Hepatocyte (in vitro differentiated cells): ENCODE measurements around the gene SLC35A4. TPM values are rescaled to one million over a fixed set of nuclear protein-coding genes. Genes with fewer than 3 reads are reported as not detected.

Experiments
- DNase-seq: peaks from one replicate; pipeline ENCODE4 v3.0.0-alpha.2; 2016; ENCODE audit warnings: low spot score
- H2AFZ ChIP-seq: fragments of 200-600 bp; sonication (generic); 2 replicates; pipeline ENCODE4 v1.6.0; 2016; ENCODE audit warnings: antibody characterized with exemption, mild to moderate bottlenecking
- H3K27ac ChIP-seq: fragments of 200-600 bp; sonication (generic); 2 replicates; pipeline ENCODE4 v1.5.1; 2016; ENCODE audit warnings: mild to moderate bottlenecking
- H3K27me3 ChIP-seq: fragments of 200-600 bp; sonication (generic); 2 replicates; pipeline ENCODE4 v1.6.1; 2016
- H3K36me3 ChIP-seq: fragments of 200-600 bp; sonication (generic); replicated peaks from 2 replicates; pipeline ENCODE4 v1.5.1; 2016; ENCODE audit warnings: low read depth; ENCODE audit not compliant: insufficient read depth
- H3K4me1 ChIP-seq: fragments of 200-600 bp; sonication (generic); 2 replicates; pipeline ENCODE4 v1.5.1; 2016; ENCODE audit warnings: mild to moderate bottlenecking, moderate library complexity; ENCODE audit not compliant: insufficient read depth
- H3K4me2 ChIP-seq: fragments of 200-600 bp; sonication (generic); 2 replicates; pipeline ENCODE4 v1.6.0; 2016
- H3K4me3 ChIP-seq: fragments of 200-600 bp; sonication (generic); 2 replicates; pipeline ENCODE4 v1.5.1; 2016; ENCODE audit warnings: mild to moderate bottlenecking
- H3K79me2 ChIP-seq: fragments of 200-600 bp; sonication (generic); 2 replicates; pipeline ENCODE4 v1.6.0; 2017; ENCODE audit warnings: mild to moderate bottlenecking
- H3K9me2 ChIP-seq: fragments of 200-600 bp; sonication (generic); replicated peaks from 2 replicates; pipeline ENCODE4 v1.6.0; 2017; ENCODE audit warnings: mild to moderate bottlenecking; ENCODE audit not compliant: insufficient read depth
- H3K9me3 ChIP-seq: fragments of 200-600 bp; sonication (generic); 2 replicates; pipeline ENCODE4 v1.5.1; 2016; ENCODE audit warnings: low read depth, mild to moderate bottlenecking
- H4K20me1 ChIP-seq: fragments of 200-600 bp; sonication (generic); 2 replicates; pipeline ENCODE4 v1.6.0; 2016; ENCODE audit warnings: mild to moderate bottlenecking; ENCODE audit not compliant: insufficient read depth, poor library complexity, severe bottlenecking
- EZH2 ChIP-seq: fragments of 200-600 bp; sonication (generic); IDR thresholded peaks from 2 replicates; pipeline ENCODE4 v1.6.1; 2016; ENCODE audit warnings: antibody characterized with exemption, mild to moderate bottlenecking, borderline replicate concordance
- EZH2phosphoT487 ChIP-seq: fragments of 200-600 bp; sonication (generic); IDR thresholded peaks from one replicate; pipeline ENCODE4 v1.6.1; 2018; ENCODE audit warnings: antibody characterized with exemption, mild to moderate bottlenecking, low read depth, moderate library complexity; ENCODE audit not compliant: unreplicated experiment, severe bottlenecking
- WGBS: methylation state at CpG from one replicate; pipeline ENCODE4 v1.1.6; 2016; ENCODE audit warnings: low lambda C conversion rate; ENCODE audit errors: missing lambda C conversion rate; 5-methylcytosine and 5-hydroxymethylcytosine counted together
- polyA plus RNA-seq: library from polyadenylated mRNA; unstranded; fragments of >200 nt; fragmentation: Nextera tagmentation; extraction: Ambion mirVana; gene quantifications from 2 replicates; pipeline ENCODE4 v1.2.1, GENCODE V29; 2016
- total RNA-seq: library from RNA; depleted of rRNA; stranded (reverse); fragments of >200 nt; gene quantifications from 2 replicates; pipeline ENCODE4 v1.2.3, GENCODE V29; 2014
- TF ChIP-seq, protein P1 (sequence below): fragments of 200-600 bp; sonication (generic); IDR thresholded peaks from 2 replicates; pipeline ENCODE4 v1.5.1; 2016; ENCODE audit warnings: antibody characterized with exemption, mild to moderate bottlenecking; ENCODE audit not compliant: poor library complexity

Gene SLC35A4
- total and polyA plus RNA-seq, 2 experiments from 2014 or later: 34.1 to 81.0 TPM

DNA sequence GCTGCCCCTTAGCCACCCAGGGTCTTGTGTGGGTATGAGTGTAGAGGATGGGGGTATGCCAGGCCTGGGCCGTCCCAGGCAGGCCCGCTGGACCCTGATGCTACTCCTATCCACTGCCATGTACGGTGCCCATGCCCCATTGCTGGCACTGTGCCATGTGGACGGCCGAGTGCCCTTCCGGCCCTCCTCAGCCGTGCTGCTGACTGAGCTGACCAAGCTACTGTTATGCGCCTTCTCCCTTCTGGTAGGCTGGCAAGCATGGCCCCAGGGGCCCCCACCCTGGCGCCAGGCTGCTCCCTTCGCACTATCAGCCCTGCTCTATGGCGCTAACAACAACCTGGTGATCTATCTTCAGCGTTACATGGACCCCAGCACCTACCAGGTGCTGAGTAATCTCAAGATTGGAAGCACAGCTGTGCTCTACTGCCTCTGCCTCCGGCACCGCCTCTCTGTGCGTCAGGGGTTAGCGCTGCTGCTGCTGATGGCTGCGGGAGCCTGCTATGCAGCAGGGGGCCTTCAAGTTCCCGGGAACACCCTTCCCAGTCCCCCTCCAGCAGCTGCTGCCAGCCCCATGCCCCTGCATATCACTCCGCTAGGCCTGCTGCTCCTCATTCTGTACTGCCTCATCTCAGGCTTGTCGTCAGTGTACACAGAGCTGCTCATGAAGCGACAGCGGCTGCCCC is 2.6 kb downstream of the SLC35A4 start:
- Histone ChIP-seq H3K9me3 (no peaks in the 10 kb centered on the region), H3K79me2 (peaks cover 31% of the 10 kb centered on the region), H3K9me2 (no peaks in the 10 kb centered on the region), H2AFZ (no peak overlapping the region), H3K27ac (no peak overlapping the region), H3K36me3 (no peaks in the 10 kb centered on the region), H4K20me1 (no peaks in the 10 kb centered on the region), H3K4me2 (no peak overlapping the region), H3K27me3 (no peaks in the 10 kb centered on the region), H3K4me1 (peaks cover 9% of the 10 kb centered on the region), H3K4me3 (no peak overlapping the region)
- peak; percentile 4 for DNase-seq
- TF ChIP-seq, protein P1, sequence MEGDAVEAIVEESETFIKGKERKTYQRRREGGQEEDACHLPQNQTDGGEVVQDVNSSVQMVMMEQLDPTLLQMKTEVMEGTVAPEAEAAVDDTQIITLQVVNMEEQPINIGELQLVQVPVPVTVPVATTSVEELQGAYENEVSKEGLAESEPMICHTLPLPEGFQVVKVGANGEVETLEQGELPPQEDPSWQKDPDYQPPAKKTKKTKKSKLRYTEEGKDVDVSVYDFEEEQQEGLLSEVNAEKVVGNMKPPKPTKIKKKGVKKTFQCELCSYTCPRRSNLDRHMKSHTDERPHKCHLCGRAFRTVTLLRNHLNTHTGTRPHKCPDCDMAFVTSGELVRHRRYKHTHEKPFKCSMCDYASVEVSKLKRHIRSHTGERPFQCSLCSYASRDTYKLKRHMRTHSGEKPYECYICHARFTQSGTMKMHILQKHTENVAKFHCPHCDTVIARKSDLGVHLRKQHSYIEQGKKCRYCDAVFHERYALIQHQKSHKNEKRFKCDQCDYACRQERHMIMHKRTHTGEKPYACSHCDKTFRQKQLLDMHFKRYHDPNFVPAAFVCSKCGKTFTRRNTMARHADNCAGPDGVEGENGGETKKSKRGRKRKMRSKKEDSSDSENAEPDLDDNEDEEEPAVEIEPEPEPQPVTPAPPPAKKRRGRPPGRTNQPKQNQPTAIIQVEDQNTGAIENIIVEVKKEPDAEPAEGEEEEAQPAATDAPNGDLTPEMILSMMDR: no peak
- WGBS: 96% methylated on average over 22 of the region's 22 CpGs

DNA sequence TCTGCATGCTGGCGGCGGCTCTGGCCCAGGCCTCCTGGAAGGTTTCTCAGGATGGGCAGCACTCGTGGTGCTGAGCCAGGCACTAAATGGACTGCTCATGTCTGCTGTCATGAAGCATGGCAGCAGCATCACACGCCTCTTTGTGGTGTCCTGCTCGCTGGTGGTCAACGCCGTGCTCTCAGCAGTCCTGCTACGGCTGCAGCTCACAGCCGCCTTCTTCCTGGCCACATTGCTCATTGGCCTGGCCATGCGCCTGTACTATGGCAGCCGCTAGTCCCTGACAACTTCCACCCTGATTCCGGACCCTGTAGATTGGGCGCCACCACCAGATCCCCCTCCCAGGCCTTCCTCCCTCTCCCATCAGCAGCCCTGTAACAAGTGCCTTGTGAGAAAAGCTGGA is 3.2 kb downstream of the SLC35A4 start:
- TF ChIP-seq EZH2phosphoT487: no peak
- no peak for TF ChIP-seq EZH2
- TF ChIP-seq, protein P1: no peak
- Histone ChIP-seq H3K36me3 (no peaks in the 10 kb centered on the region), H2AFZ (no peak overlapping the region), H3K4me1 (peaks cover 9% of the 10 kb centered on the region), H3K79me2 (peaks cover 28% of the 10 kb centered on the region), H3K4me2 (no peak overlapping the region), H3K4me3 (no peak overlapping the region), H3K27me3 (no peaks in the 10 kb centered on the region), H3K9me2 (no peaks in the 10 kb centered on the region), H3K9me3 (no peaks in the 10 kb centered on the region), H3K27ac (no peak overlapping the region), H4K20me1 (no peaks in the 10 kb centered on the region)
- WGBS: 96% methylated on average over 13 of the region's 13 CpGs
- DNase-seq: no peak

DNA sequence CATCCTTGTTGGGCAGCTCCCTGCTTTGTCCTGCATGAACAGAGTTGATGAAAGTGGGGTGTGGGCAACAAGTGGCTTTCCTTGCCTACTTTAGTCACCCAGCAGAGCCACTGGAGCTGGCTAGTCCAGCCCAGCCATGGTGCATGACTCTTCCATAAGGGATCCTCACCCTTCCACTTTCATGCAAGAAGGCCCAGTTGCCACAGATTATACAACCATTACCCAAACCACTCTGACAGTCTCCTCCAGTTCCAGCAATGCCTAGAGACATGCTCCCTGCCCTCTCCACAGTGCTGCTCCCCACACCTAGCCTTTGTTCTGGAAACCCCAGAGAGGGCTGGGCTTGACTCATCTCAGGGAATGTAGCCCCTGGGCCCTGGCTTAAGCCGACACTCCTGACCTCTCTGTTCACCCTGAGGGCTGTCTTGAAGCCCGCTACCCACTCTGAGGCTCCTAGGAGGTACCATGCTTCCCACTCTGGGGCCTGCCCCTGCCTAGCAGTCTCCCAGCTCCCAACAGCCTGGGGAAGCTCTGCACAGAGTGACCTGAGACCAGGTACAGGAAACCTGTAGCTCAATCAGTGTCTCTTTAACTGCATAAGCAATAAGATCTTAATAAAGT is 3.9 kb downstream of the SLC35A4 start:
- 87% methylated on average over 2 of the region's 2 CpGs for WGBS
- no peak overlapping the region for H3K4me2 ChIP-seq
- peaks cover 22% of the 10 kb centered on the region for H3K79me2 ChIP-seq
- H3K9me2 ChIP-seq: no peaks in the 10 kb centered on the region
- no peak overlapping the region for H2AFZ ChIP-seq
- H3K27ac ChIP-seq: no peak overlapping the region
- no peaks in the 10 kb centered on the region for H3K27me3 ChIP-seq
- TF ChIP-seq EZH2phosphoT487 (no peak), EZH2 (no peak)
- TF ChIP-seq, protein P1: no peak
- no peak for DNase-seq
- no peak overlapping the region for H3K4me3 ChIP-seq
- no peaks in the 10 kb centered on the region for H4K20me1 ChIP-seq
- peaks cover 9% of the 10 kb centered on the region for H3K4me1 ChIP-seq
- no peaks in the 10 kb centered on the region for H3K9me3 ChIP-seq
- no peaks in the 10 kb centered on the region for H3K36me3 ChIP-seq
